Activated CD8-positive, alpha-beta memory T cell treated with anti-CD3 and anti-CD28 coated beads for 1 hour (primary cell): ENCODE measurements around the gene PLLP.

Experiments used
- DNase-seq, 2 donors: peaks; one replicate each; pipeline ENCODE4 v3.0.0-alpha.2; 2020; ENCODE audit warnings: low read depth in 1 of 2; ENCODE audit errors: extremely low read depth in 1 of 2

Gene PLLP

GRCh38 chr16:57303021-57303909, 18.8 kb upstream of the PLLP start:
- DNase-seq: no peak

GRCh38 chr16:57301126-57301817, 16.8 kb upstream of the PLLP start:
- no peak for DNase-seq

GRCh38 chr16:57300387-57301125, 16.1 kb upstream of the PLLP start:
- peak; percentile 94 to 97 for DNase-seq

- DNase-seq: peak; percentile 65 to 66
Observed at GRCh38 chr16:57299719-57300386, 15.4 kb upstream of the PLLP start.

- peak in 1 of 2 donors; percentile 11 for DNase-seq
Observed at GRCh38 chr16:57299009-57299718, 14.7 kb upstream of the PLLP start.

- DNase-seq: no peak
Observed at GRCh38 chr16:57297856-57298255, 13.4 kb upstream of the PLLP start.

- DNase-seq: no peak
Observed at GRCh38 chr16:57289391-57290257, 5.2 kb upstream of the PLLP start.

- no peak for DNase-seq
Observed at GRCh38 chr16:57285379-57285778, 907 bp upstream of the PLLP start.

GRCh38 chr16:57284952-57285363, 486 bp upstream of the PLLP start:
- DNase-seq: no peak

- DNase-seq: no peak
Observed at GRCh38 chr16:57283959-57284208, 588 bp downstream of the PLLP start.

- no peak for DNase-seq
Observed at GRCh38 chr16:57283214-57283958, 1.1 kb downstream of the PLLP start.

GRCh38 chr16:57282510-57283213, 1.8 kb downstream of the PLLP start:
- DNase-seq: no peak

GRCh38 chr16:57281791-57282190, 2.7 kb downstream of the PLLP start:
- no peak for DNase-seq

- no peak for DNase-seq
Observed at GRCh38 chr16:57279780-57280638, 4.5 kb downstream of the PLLP start.

GRCh38 chr16:57278494-57278893, 6.0 kb downstream of the PLLP start:
- DNase-seq: no peak

- DNase-seq: no peak
Observed at GRCh38 chr16:57277586-57277985, 6.9 kb downstream of the PLLP start.

- no peak for DNase-seq
Observed at GRCh38 chr16:57276596-57276995, 7.9 kb downstream of the PLLP start.
